A549 (cell line): ENCODE data around the gene DERL2. TPM values are rescaled to one million over a fixed set of nuclear protein-coding genes. Genes with fewer than 3 reads are reported as not detected.

Experiments used
- ATAC-seq, 2 experiments: fragments of 200-7000 bp in 1 of 2; fragments of >200 bp in 1 of 2; cut with Nextera tagmentation in 1 of 2; cut with Tn5 transposase in 1 of 2; 3 replicates each; pipeline versions ENCODE4 v1.8.0 to v1.9.1; 2018 to 2020; ENCODE audit warnings: mild to moderate bottlenecking in 1 of 2, moderate library complexity in 1 of 2
- CTCF ChIA-PET: fragments of 300-600 bp; sonication (Branson Sonifier 250); formaldehyde crosslinking; extraction: SDS; loops from one replicate; lab custom pipeline; 2021; ENCODE audit warnings: antibody characterized with exemption, inconsistent platforms; lab: Yijun Ruan, JAX
- POLR2A ChIA-PET: fragments of 350-600 bp; formaldehyde crosslinking; extraction: SDS; loops from one replicate; lab custom pipeline; 2021; ENCODE audit warnings: antibody characterized with exemption, inconsistent platforms; lab: Yijun Ruan, JAX
- DNase-seq, 2 experiments: peaks; one replicate each; pipeline versions ENCODE4 v3.0.0 to v3.0.0-alpha.2; 2011 to 2016; ENCODE audit warnings: low read depth in 1 of 2, low spot score in 1 of 2
- FAIRE-seq: peaks from 2 replicates; lab custom pipeline; 2011; peaks lifted over from hg19 to GRCh38; lab: Jason Lieb, UNC
- H3K27ac ChIP-seq, 2 experiments: fragments of >200 bp; sonication (Bioruptor Twin); formaldehyde crosslinking; 3 replicates each; pipeline ENCODE4 v1.5.1; 2016 to 2017
- H3K4me1 ChIP-seq: fragments of >200 bp; sonication (Bioruptor Twin); formaldehyde crosslinking; 3 replicates; pipeline ENCODE4 v1.6.1; 2016
- H3K4me2 ChIP-seq: fragments of >200 bp; sonication (Bioruptor Twin); formaldehyde crosslinking; 3 replicates; pipeline ENCODE4 v1.6.1; 2016
- H3K4me3 ChIP-seq: fragments of >200 bp; sonication (Bioruptor Twin); formaldehyde crosslinking; 3 replicates; pipeline ENCODE4 v1.5.1; 2016
- H3K9me3 ChIP-seq: fragments of >200 bp; sonication (Bioruptor Twin); formaldehyde crosslinking; 3 replicates; pipeline ENCODE4 v1.6.1; 2016
- CHD4 ChIP-seq: fragments of 200-600 bp; sonication (generic); IDR thresholded peaks from 2 replicates; pipeline ENCODE4 v1.6.1; 2016; ENCODE audit warnings: antibody characterized with exemption, mild to moderate bottlenecking, borderline replicate concordance
- ESRRA ChIP-seq: fragments of 150-350 bp; IDR thresholded peaks from 2 replicates; pipeline ENCODE4 v1.6.1; 2014; ENCODE audit warnings: mild to moderate bottlenecking, low read length, borderline replicate concordance
- FOSL2 ChIP-seq, 2 experiments: fragments of 450-650 bp in 1 of 2; fragments of >200 bp in 1 of 2; sonication (Bioruptor Twin) in 1 of 2; formaldehyde crosslinking; IDR thresholded peaks; 2 replicates each; pipeline versions ENCODE4 v1.5.0 to v1.6.1; 2016 to 2020; ENCODE audit warnings: mild to moderate bottlenecking in 1 of 2, moderate library complexity in 1 of 2
- KDM5A ChIP-seq: fragments of 200-600 bp; sonication (generic); IDR thresholded peaks from 2 replicates; pipeline ENCODE4 v1.6.1; 2016; ENCODE audit warnings: antibody characterized with exemption, mild to moderate bottlenecking
- MAFK ChIP-seq: fragments of 450-650 bp; IDR thresholded peaks from 2 replicates; pipeline ENCODE4 v1.6.1; 2014; ENCODE audit not compliant: partially characterized antibody
- RFX5 ChIP-seq: fragments of 450-650 bp; IDR thresholded peaks from 2 replicates; pipeline ENCODE4 v1.7.1; 2014; ENCODE audit warnings: antibody characterized with exemption, mild to moderate bottlenecking, moderate library complexity
- WGBS: methylation state at CpG from one replicate; pipeline ENCODE4 v1.1.6; 2017; ENCODE audit errors: missing lambda C conversion rate; 5-methylcytosine and 5-hydroxymethylcytosine counted together
- polyA plus RNA-seq, 4 experiments: library from polyadenylated mRNA; depleted of rRNA in 3 of 4; stranded (reverse); fragments of >200 nt; fragmentation: RNase III in 1 of 4; extraction: RNeasy Plus Mini Kit Qiagen cat#74134 plus additional on column Dnase treatment in 1 of 4; gene quantifications; 2 replicates in 3 of 4; 3 replicates in 1 of 4; pipeline ENCODE4 v1.2.3, GENCODE V29; 2011 to 2017

Gene DERL2
- polyA plus RNA-seq, 2 of the 4 experiments (the other 2 are of a cell fraction), result 113 to 139 TPM

- 50% methylated on average over 2 of the region's 2 CpGs for WGBS
- ChIA-PET CTCF (interaction anchor here (0.7 to 9.3 kb wide), 7 partner anchors 8 to 1005 kb away, joined by 3 to 178 read pairs (median 5); partner anchors contain the start of gene C1QBP), POLR2A (interaction anchor here (0.9 to 1.5 kb wide), 2 partner anchors 12 to 17 kb away, joined by 5 to 10 read pairs; no protein-coding TSS in a partner anchor)
- TF ChIP-seq KDM5A (no peak), CHD4 (no peak), ESRRA (no peak), FOSL2 (IDR thresholded peaks at IDR 0.05) (no peak), FOSL2 (CRISPR knock-in tag; IDR thresholded peaks at IDR 0.05) (peak; percentile 54; the same call in 1 of the 2 replicates), RFX5 (no peak), MAFK (peak; percentile 98)
- Histone ChIP-seq H3K27ac (no peak overlapping the region), H3K4me2 (peak overlapping the region; percentile 99), H3K4me1 (peaks cover 33% of the 10 kb centered on the region), H3K4me3 (no peak overlapping the region), H3K9me3 (no peaks in the 10 kb centered on the region)
- FAIRE-seq, result no peak
- ATAC-seq, result no peak
- DNase-seq, result peak; percentile 50 to 58
These were observed 63.5 kb downstream of the DERL2 start for GRCh38 chr17:5422505-5422904.

Other genes with a start within 250 kb of the DERL2 start
- 38.1 and 65.5 TPM in 2 replicates for gene RABEP1, start 203.9 kb downstream of the DERL2 start, polyA plus RNA-seq (2011; rRNA removed)
- 41.7 to 44.7 TPM (median 44.4 TPM) in 3 replicates for gene RABEP1, start 203.9 kb downstream of the DERL2 start, polyA plus RNA-seq (2017; fragmentation: RNase III; extraction: RNeasy Plus Mini Kit Qiagen cat#74134 plus additional on column Dnase treatment)
- 175 and 180 TPM in 2 replicates for gene NUP88, start 66.5 kb downstream of the DERL2 start, polyA plus RNA-seq (2011; rRNA removed)
- gene NUP88, start 66.5 kb downstream of the DERL2 start, polyA plus RNA-seq (2017; fragmentation: RNase III; extraction: RNeasy Plus Mini Kit Qiagen cat#74134 plus additional on column Dnase treatment), result 121 to 133 TPM (median 121 TPM) in 3 replicates
- 62.9 and 67.6 TPM in 2 replicates for gene RPAIN, start 66.0 kb downstream of the DERL2 start, polyA plus RNA-seq (2011; rRNA removed)
- 71.9 to 81.2 TPM (median 72.8 TPM) in 3 replicates for gene RPAIN, start 66.0 kb downstream of the DERL2 start, polyA plus RNA-seq (2017; fragmentation: RNase III; extraction: RNeasy Plus Mini Kit Qiagen cat#74134 plus additional on column Dnase treatment)
- 448 and 683 TPM in 2 replicates for gene C1QBP, start 47.0 kb downstream of the DERL2 start, polyA plus RNA-seq (2011; rRNA removed)
- gene C1QBP, start 47.0 kb downstream of the DERL2 start, polyA plus RNA-seq (2017; fragmentation: RNase III; extraction: RNeasy Plus Mini Kit Qiagen cat#74134 plus additional on column Dnase treatment), result 527 to 609 TPM (median 557 TPM) in 3 replicates
- gene DHX33, start 17.2 kb downstream of the DERL2 start, polyA plus RNA-seq (2011; rRNA removed), result 29.5 and 35.7 TPM in 2 replicates
- 26.7 to 30.4 TPM (median 27.8 TPM) in 3 replicates for gene DHX33, start 17.2 kb downstream of the DERL2 start, polyA plus RNA-seq (2017; fragmentation: RNase III; extraction: RNeasy Plus Mini Kit Qiagen cat#74134 plus additional on column Dnase treatment)
- gene MIS12, start 388 bp upstream of the DERL2 start, polyA plus RNA-seq (2011; rRNA removed), result 36.6 and 38.2 TPM in 2 replicates
- gene MIS12, start 388 bp upstream of the DERL2 start, polyA plus RNA-seq (2017; fragmentation: RNase III; extraction: RNeasy Plus Mini Kit Qiagen cat#74134 plus additional on column Dnase treatment), result 25.9 to 28.2 TPM (median 26.6 TPM) in 3 replicates
- 1.1 and 1.2 TPM in 2 replicates for gene NLRP1, start 98.3 kb upstream of the DERL2 start, polyA plus RNA-seq (2011; rRNA removed)
- gene NLRP1, start 98.3 kb upstream of the DERL2 start, polyA plus RNA-seq (2017; fragmentation: RNase III; extraction: RNeasy Plus Mini Kit Qiagen cat#74134 plus additional on column Dnase treatment), result 2.2 to 4.4 TPM (median 4.3 TPM) in 3 replicates